ENCODE data around the gene SAFB. TPM values are rescaled to one million over a fixed set of nuclear protein-coding genes. Genes with fewer than 3 reads are reported as not detected.

Gene SAFB
- total RNA-seq, 4 donors from 2014 or later = 46.3 to 181 (median 63.7) TPM

DNA sequence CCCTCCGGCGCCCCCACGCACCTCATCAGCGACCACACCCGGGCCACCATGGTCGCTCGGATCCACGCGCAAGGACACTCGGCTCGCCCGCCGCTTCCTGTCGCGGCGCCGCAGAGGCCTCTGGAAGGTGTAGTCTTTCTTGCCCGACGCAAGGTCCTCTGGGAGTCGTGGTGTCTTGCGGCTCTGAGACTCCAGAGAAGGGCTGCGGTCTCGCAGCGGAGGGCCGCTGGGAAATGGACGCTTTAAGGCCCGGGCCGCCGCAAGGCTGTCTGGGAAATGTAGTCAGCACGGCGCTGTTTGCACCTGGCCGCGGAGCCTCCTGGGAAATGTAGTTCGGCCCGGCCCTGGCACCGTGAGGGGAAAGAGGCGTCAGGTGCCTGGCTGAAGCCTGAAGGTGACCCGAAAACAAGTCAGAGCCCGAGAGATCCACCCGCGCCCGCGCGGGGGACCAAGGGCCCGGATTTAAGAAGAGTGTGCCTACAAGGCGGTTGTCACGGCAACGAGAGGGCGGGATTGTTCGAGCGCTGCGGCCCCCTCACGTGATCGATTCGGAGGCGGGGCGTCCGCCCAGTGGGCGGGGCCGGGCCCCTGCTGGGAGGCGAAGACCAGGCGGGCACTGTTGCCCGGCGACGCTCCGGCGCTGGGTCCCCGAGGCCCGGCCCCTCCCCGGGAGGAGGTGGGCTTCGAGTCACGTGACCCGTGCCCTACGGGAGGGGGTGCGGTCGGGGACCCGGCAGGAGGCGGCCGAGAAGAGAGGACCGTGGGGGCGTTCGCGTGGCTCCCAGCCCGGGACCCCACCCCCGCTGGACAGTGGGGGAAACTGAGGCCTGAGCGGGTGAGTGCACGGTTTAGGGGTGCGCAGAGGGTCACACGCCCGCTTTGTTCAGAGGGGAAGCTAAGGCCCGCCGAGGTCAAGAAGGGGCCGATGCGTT is 57.8 kb downstream of the SAFB start, which contains the start of the genes HSD11B1L and MICOS13:
Gene HSD11B1L (plus strand): TSS at position 591 of the 932 bp plus-strand sequence. CDS start 3,806 bp downstream, outside the sequence.
Gene MICOS13 (minus strand): TSS at position 80 of the 932 bp plus-strand sequence. CDS start 30 bp downstream, at position 50.
- WGBS = 2% methylated on average over 26 of the region's 94 CpGs

GRCh38 chr19:5681391-5682106 is 58.7 kb downstream of the SAFB start:
- TF ChIP-seq POLR2AphosphoS5 (IDR thresholded peaks at IDR 0.05) (no peak), EP300 (IDR thresholded peaks at IDR 0.05) (no peak), POLR2A (IDR thresholded peaks at IDR 0.05) (no peak)
- TF ChIP-seq, protein P1, sequence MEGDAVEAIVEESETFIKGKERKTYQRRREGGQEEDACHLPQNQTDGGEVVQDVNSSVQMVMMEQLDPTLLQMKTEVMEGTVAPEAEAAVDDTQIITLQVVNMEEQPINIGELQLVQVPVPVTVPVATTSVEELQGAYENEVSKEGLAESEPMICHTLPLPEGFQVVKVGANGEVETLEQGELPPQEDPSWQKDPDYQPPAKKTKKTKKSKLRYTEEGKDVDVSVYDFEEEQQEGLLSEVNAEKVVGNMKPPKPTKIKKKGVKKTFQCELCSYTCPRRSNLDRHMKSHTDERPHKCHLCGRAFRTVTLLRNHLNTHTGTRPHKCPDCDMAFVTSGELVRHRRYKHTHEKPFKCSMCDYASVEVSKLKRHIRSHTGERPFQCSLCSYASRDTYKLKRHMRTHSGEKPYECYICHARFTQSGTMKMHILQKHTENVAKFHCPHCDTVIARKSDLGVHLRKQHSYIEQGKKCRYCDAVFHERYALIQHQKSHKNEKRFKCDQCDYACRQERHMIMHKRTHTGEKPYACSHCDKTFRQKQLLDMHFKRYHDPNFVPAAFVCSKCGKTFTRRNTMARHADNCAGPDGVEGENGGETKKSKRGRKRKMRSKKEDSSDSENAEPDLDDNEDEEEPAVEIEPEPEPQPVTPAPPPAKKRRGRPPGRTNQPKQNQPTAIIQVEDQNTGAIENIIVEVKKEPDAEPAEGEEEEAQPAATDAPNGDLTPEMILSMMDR (IDR thresholded peaks at IDR 0.05) = no peak
- WGBS = 67% methylated on average over 17 of the region's 17 CpGs
- Histone ChIP-seq H3K9me3 (no peaks in the 10 kb centered on the region), H3K4me3 (peak overlapping the region; percentile 76), H3K36me3 (no peaks in the 10 kb centered on the region), H3K4me1 (peaks cover 29% of the 10 kb centered on the region), H3K27ac (no peak overlapping the region), H3K27me3 (no peaks in the 10 kb centered on the region)
- DNase-seq (ENCODE audit: low spot score in 2 of 2) = no peak

More for the DNA sequence above, 57.8 kb downstream of the SAFB start, which contains the start of the genes HSD11B1L and MICOS13:
- TF ChIP-seq POLR2A (IDR thresholded peaks at IDR 0.05) (peak in 1 of 2 donors; percentile 16), POLR2AphosphoS5 (IDR thresholded peaks at IDR 0.05) (peak; percentile 6 to 91 (median 59)), EP300 (IDR thresholded peaks at IDR 0.05) (no peak)
- TF ChIP-seq, protein P1 (IDR thresholded peaks at IDR 0.05) = no peak
- Histone ChIP-seq H3K27me3 (no peaks in the 10 kb centered on the region), H3K36me3 (no peaks in the 10 kb centered on the region), H3K9me3 (no peaks in the 10 kb centered on the region), H3K4me3 (peak within 1 kb of the TSS; percentile 76), H3K27ac (peak within 1 kb of the TSS; percentile 83), H3K4me1 (peaks cover 23% of the 10 kb centered on the region)
- peak; percentile 99 for DNase-seq (ENCODE audit: low spot score in 2 of 2)

DNA sequence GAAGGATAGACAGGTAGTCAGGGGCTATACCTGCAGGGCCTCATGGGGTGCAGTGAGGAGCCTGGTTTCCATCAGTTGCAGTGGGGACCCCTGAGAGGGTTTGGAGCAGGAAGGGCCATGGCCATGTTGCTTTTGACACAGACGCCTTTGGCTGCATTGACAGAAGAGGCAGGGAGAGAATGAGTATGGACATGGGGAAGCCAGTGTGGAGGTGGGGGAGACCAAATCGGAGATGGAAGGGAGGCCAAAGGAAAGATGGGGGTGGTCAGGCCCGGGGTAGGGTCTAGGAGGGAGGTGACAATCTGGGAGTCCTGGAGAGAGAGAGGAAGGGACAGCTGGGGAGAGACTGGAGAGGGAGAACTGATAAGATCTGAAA is 59.2 kb downstream of the SAFB start:
- H3K27me3 ChIP-seq = no peaks in the 10 kb centered on the region
- DNase-seq (ENCODE audit: low spot score in 2 of 2) = no peak

DNA sequence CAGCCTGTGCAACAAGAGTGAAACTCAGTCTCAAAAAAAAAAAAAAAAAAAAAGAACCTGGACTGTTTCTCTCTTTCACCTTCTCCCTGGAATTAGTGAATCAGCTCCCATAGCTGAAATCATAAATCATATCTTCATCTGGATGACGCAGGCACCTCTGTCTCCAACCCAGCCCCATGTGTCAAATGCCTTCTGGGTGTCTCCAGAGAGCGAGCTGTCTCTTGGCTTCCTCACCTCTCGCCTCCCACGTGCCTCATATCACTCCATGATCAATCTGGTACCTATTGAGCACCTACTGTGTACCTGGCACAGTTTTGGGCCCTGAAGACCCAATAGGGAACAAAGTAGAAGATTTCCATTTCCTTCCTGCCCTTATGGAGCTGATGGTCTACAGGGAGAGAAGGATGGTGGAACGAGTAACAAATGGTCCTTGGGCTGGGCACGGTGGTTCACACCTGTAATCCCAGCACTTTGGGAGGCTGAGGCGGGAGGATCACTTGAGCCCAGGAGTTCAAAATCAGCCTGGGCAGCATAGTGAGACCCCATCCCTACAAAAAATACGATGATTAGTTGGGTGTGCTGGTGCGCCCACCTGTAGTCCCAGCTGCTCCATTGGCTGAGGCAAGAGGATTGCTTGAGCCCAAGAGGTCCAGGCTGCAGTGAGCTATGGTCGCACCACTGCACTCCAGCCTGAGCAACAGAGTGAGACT is 60.4 kb downstream of the SAFB start:
- Histone ChIP-seq H3K36me3 (no peaks in the 10 kb centered on the region), H3K27me3 (no peaks in the 10 kb centered on the region), H3K4me3 (no peak overlapping the region), H3K27ac (no peak overlapping the region), H3K9me3 (no peaks in the 10 kb centered on the region), H3K4me1 (peaks cover 40% of the 10 kb centered on the region)
- 82% methylated on average over 10 of the region's 10 CpGs for WGBS
- DNase-seq (ENCODE audit: low spot score in 2 of 2) = no peak
- TF ChIP-seq POLR2AphosphoS5 (IDR thresholded peaks at IDR 0.05) (no peak), POLR2A (IDR thresholded peaks at IDR 0.05) (no peak), EP300 (IDR thresholded peaks at IDR 0.05) (no peak)
- TF ChIP-seq, protein P1 (IDR thresholded peaks at IDR 0.05) = no peak

More for the DNA sequence above, 59.2 kb downstream of the SAFB start:
- Histone ChIP-seq H3K9me3 (no peaks in the 10 kb centered on the region), H3K36me3 (no peaks in the 10 kb centered on the region), H3K27ac (no peak overlapping the region), H3K4me3 (no peak overlapping the region), H3K4me1 (peaks cover 34% of the 10 kb centered on the region)
- WGBS = 87% methylated on average over 3 of the region's 3 CpGs
- TF ChIP-seq, protein P1 (IDR thresholded peaks at IDR 0.05) = no peak
- TF ChIP-seq EP300 (IDR thresholded peaks at IDR 0.05) (no peak), POLR2AphosphoS5 (IDR thresholded peaks at IDR 0.05) (no peak), POLR2A (IDR thresholded peaks at IDR 0.05) (no peak)
